ENCODE measurements around the gene MYO1D. TPM values are rescaled to one million over a fixed set of nuclear protein-coding genes. Genes with fewer than 3 reads are reported as not detected.

The MYO1D gene
- total and polyA plus RNA-seq, 2 donors (not counting 3 experiments of a cell fraction or from before 2014, with no cell fraction given), result 37.8 to 85.5 TPM

- H3K79me2 ChIP-seq (ENCODE audit: control insufficient read depth, insufficient read depth, low read length), result peaks cover 22% of the 10 kb centered on the region
- BruUV-seq (replicated peaks), result no TSS peak
- no peak overlapping the region for H3K9ac ChIP-seq (replicated peaks; ENCODE audit: extremely low read depth, insufficient read depth, low read length)
- no peaks in the 10 kb centered on the region for H3K4me1 ChIP-seq (ENCODE audit: control insufficient read depth, extremely low read depth, insufficient read depth, low read length)
- no peaks in the 10 kb centered on the region for H3K27me3 ChIP-seq (ENCODE audit: control insufficient read depth in 2 of 2, insufficient read depth in 2 of 2, low read length in 2 of 2)
- TF ChIP-seq EZH2 (IDR thresholded peaks at IDR 0.05; ENCODE audit: borderline replicate concordance, low read depth, low read length, severe bottlenecking), result no peak
- no peak for TF ChIP-seq POLR2AphosphoS5 (IDR thresholded peaks at IDR 0.05; ENCODE audit: insufficient read depth, low read depth, low read length)
- TF ChIP-seq, protein P1, sequence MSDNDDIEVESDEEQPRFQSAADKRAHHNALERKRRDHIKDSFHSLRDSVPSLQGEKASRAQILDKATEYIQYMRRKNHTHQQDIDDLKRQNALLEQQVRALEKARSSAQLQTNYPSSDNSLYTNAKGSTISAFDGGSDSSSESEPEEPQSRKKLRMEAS (IDR thresholded peaks at IDR 0.05; ENCODE audit: insufficient read depth, insufficient read length), result no peak
- TF ChIP-seq CTCF (IDR thresholded peaks at IDR 0.05; ENCODE audit: extremely low read depth in 1 of 2, insufficient read depth in 1 of 2, low read depth in 1 of 2, low read length in 2 of 2), result no peak
- TF ChIP-seq FOS (IDR thresholded peaks at IDR 0.05; ENCODE audit: borderline replicate concordance, insufficient read depth, low read length), result no peak
- TF ChIP-seq POLR2A (IDR thresholded peaks at IDR 0.05; ENCODE audit: low read depth, low read length), result no peak
- TF ChIP-seq MYC (IDR thresholded peaks at IDR 0.05; ENCODE audit: low read depth, low read length), result no peak
- FAIRE-seq, result no peak
- H3K4me2 ChIP-seq (ENCODE audit: insufficient read depth, low read length), result no peak overlapping the region
- peaks cover 39 to 47% of the 10 kb centered on the region in 2 experiments for H3K36me3 ChIP-seq (ENCODE audit: control insufficient read depth in 2 of 2, extremely low read depth in 1 of 2, insufficient read depth in 2 of 2, low read length in 2 of 2)
- H4K20me1 ChIP-seq (replicated peaks; ENCODE audit: control insufficient read depth, extremely low read depth, insufficient read depth, low read length), result no peaks in the 10 kb centered on the region
- ChIA-PET POLR2A (no interaction called here), CTCF (interaction anchor here (1.0 to 5.7 kb wide), 2 partner anchors 8 to 407 kb away, joined by 3 to 42 read pairs; partner anchors contain the start of gene MYO1D)
- H3K27ac ChIP-seq (ENCODE audit: insufficient read depth, low read depth, low read length), result no peak overlapping the region
- H2AFZ ChIP-seq (ENCODE audit: low read depth, low read length), result no peak overlapping the region
- no peak overlapping the region for H3K4me3 ChIP-seq (replicated peaks in 1 of 3; ENCODE audit: insufficient read depth in 1 of 3, low read depth in 1 of 3, low read length in 3 of 3)
- no peak for DNase-seq (ENCODE audit: low read depth, low spot score)
- no peaks in the 10 kb centered on the region for H3K9me1 ChIP-seq (replicated peaks; ENCODE audit: control insufficient read depth, extremely low read depth, insufficient read depth, low read length)
- dilution Hi-C loops (cut with MboI; ENCODE audit: extremely low pct_ligation_motif_present, low sequenced_read_pairs), result no loop called here
- intact Hi-C loops (cut with micrococcal nuclease), result no loop called here
- H3K9me3 ChIP-seq (replicated peaks; ENCODE audit: control insufficient read depth, insufficient read depth, low read length), result no peaks in the 10 kb centered on the region
Measured at GRCh38 chr17:32470405-32471167, 406.3 kb downstream of the MYO1D start.
